Urothelium cell line (cell line): ENCODE measurements around the gene CLPTM1.
"Not testable (repeated sequence)": the region's sequence is repeated elsewhere in the genome, so short reads cannot be mapped to it uniquely, and the experiment has no call there.

ENCODE experiments used
- DNase-seq: peaks from one replicate; pipeline ENCODE4 v3.0.0; 2011; ENCODE audit warnings: low spot score, mixed read lengths
- FAIRE-seq: peaks from 2 replicates; lab custom pipeline; 2011; peaks lifted over from hg19 to GRCh38; lab: Jason Lieb, UNC

The CLPTM1 gene

DNA sequence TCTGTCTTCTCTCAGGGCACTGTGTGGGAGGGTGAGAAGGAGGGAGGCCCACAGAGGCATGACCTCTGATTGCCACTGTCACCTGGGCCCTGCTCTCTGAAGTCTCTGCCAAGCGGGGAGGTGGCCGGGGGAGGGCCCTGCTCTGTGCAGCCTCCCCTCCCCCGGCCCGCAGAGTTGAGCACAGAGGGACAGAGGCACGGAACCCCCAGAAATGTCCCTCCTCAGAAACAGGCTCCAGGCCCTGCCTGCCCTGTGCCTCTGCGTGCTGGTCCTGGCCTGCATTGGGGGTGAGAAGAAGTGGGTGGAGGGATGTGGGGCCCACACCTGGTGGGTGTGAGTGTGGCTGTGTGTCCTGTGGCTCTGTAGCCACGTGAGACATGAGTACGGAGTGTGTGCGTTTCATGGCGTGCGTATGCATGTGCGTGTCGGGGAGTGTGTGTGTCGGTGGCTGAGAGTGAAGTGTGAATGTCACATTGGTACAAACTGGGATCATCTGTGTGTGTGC, 13.1 kb upstream of the CLPTM1 start, which contains the start of gene APOC4:
APOC4 (plus strand) TSS at position 171 of the 505 bp plus-strand sequence; CDS start at position 212, 41 bp downstream.
- DNase-seq (no peak), FAIRE-seq (no peak)

DNA sequence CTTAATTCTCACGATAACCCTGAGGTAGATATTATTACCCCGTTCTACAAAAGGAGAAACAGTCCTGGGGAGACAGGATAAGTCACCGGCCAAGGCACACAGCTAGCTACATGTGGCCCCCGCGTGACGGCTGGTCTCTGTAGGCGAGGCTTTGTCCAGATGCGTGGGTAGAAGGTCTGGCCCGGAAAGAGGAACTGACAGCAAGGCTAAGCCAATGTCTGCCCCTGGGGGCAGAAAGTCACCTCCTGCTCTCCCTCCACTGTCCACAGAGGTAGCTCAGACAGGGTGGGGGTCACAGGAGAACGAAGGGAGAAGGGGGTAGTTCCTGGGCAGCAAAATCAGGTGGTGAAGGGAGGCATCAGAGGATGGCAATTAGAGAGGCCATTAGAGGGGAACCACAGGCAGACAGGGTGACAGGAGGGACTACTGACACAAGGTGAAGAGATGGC, 11.4 kb upstream of the CLPTM1 start:
- no peak for FAIRE-seq
- DNase-seq: no peak

DNA sequence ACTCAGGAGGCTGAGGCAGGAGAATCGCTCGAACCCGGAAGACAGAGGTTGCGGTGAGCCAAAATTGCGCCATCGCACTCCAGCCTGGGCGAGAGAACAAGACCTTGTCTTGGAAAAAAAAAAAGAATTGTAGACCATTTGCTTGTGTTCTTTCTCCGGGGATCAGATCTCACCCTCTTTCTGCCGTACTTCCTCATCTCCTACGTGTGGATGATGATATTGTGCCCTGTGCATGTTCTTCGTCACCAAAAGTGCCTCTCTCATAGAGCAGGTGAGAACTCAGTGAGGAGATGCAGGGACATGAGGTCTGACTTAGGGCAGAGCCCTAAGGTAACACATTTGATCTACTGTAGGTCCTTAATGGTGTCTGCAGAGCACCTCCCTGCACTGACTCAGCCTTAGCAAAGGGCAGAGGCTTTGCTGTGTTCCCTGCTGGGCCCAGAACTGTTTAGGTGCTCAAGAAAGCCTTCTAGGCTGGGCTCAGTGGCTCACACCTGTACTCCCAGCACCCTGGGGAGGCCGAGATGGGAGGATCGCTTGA, 8.1 kb upstream of the CLPTM1 start:
- no peak for FAIRE-seq

DNA sequence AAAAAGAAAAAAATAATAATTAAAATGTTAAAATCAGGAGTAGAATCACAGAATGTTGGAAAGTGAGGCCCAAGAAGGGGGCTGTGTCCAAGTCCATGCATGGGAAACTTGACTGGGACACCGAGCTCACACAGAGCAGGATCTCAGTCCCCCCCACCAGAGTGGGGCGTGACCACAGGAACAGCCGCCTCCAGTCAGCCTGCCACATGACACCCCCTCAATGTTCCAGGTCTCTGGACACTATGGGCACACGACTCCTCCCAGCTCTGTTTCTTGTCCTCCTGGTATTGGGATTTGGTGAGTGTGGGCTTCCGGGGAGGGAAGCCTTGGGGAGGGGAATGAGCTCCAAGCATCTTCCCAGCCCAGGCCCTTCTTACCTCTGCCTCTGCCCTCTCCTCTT, 6.9 kb upstream of the CLPTM1 start:
- DNase-seq: no peak
- FAIRE-seq: no peak

More for the DNA sequence above, 8.1 kb upstream of the CLPTM1 start:
- DNase-seq: no peak

DNA sequence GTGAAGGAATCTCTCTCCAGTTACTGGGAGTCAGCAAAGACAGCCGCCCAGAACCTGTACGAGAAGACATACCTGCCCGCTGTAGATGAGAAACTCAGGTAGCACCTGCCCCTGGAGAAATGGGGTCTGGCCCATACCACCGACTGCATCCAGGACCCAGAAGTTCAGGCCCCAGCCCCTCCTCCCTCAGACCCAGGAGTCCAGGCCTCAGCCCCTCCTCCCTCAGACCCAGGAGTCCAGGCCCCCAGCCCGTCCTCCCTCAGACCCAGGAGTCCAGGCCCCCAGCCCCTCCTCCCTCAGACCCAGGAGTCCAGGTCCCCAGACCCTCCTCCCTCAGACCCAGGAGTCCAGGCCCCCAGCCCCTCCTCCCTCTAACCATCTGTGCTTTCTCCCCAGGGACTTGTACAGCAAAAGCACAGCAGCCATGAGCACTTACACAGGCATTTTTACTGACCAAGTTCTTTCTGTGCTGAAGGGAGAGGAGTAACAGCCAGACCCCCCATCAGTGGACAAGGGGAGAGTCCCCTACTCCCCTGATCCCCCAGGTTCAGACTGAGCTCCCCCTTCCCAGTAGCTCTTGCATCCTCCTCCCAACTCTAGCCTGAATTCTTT, 6.3 kb upstream of the CLPTM1 start:
- DNase-seq (no peak), FAIRE-seq (no peak)

DNA sequence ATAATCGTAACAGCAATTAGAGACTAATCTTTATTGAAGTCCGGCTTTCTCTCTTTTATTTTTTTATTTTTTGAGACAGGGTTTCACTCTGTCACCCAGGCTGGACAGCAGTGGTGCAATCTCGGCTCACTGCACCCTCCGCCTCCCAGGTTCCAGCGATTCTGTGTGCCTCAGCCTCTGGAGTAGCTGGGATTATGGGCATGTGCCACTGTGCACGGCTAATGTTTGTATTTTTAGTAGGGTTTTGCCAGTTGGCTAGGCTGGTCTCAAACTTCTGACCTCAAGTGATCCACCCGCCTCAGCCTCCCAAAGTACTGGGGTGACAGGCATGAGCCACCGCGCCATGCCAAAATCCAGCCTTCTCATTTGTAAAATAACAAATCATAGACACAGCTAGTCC, 5.6 kb upstream of the CLPTM1 start:
- FAIRE-seq: no peak
- DNase-seq: no peak

DNA sequence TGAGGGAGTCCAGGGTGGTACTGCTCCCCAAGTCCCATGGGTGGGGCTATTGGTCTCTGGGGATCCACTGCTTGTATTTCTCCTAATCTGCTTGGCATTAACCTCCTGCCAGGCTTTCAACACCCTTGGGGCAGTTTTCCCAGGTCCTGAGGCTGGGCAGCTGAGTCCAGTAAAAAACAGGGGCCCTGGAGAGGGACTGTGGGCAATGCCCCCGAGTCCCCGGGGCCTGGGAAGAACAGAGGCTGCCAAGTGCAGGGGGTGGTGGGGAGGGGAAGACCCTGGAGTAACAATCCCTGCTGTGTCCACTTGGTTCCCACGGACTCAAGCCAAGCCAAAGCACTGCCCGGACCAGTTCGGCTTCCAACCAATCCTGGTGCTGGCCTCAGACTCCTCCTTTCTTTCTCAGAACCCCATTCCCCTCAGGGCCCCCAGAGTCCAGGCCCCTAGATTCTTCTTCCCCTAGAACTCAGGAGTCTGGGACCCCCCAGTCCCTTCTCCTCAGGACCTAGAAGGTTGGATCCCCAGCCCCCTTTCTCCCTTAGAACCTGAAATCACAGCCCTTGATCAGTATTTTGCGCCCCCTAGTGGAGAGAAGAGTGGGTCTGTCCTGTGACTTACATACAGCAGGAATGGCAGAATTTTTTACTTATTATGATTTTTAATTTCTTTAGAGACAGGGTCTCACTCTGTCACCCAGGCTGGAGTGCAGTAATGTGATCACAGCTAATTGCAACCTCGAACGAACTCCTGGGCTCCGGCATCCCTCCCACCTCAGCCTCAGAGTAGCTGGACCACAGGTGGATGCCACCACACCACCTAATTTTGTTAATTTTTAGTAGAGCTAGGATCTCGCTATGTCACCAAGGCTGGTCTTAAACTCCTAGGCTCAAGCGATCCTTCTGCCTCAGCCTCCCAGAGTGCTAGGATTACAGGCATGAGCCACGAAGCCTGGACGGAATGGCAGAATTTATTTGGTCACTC, 3.7 kb upstream of the CLPTM1 start:
- FAIRE-seq (no peak), DNase-seq (peak; percentile 75)

DNA sequence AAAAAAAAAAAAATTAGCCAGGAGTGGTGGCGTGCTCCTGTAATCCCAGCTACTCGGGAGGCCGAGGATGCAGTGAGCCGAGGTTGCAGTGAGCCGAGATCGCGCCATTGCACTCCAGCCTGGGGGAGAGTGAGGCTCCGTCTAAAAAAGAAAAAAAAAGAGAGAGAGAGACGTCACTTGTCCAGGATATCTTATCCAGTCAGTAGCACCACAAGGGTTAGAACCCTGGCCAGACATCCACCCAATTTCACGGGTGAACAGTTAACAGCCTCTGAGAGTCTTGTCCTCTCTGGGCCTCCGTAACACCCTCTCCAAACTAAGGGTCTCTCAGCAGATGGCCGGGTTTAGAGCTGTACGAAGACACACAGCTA, 917 bp upstream of the CLPTM1 start:
- no peak for FAIRE-seq
- no peak for DNase-seq

DNA sequence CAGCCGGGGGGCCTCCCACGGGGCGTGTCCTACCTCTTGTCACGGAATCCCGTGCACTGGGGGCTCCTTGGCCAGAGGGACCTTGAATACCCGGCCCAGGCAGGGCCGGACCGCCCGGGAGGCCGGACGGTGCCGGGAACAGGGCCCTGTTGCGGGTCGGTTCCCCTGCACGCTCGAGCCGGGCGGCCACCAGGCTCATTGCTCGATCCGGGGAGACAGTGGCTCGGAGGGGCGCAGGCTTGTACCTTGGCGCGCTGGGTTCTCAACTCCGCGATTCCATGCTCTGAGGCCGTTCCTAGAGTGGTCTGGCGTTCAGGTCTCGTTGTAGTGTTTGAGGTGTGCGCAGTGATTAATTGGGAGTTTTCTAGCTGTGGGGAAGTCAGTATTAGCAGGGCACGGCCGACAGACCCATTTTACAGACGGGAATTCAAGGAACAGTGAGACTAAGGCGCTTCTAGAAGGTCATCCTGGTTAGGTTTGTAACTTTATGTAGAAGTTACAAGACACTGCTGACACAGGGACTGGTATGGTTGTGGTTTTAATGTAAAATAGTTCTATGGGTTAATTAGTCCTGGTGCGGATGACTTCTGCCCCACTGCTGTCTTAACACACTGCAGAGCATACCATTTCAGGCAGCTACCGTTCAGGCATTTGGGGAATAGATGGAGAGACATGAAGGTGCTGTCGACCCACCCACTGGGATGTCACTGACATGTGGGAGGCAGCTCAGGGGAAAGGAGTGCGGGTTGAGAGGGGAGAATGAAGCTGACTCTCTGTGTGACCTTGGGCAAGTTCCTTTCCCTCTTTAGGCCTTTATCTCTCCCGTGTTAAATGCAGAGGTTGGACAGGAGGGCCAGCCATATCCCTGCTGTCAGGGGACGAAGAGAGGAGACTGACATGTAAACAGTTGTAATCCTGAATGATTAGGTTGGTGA, 592 bp downstream of the CLPTM1 start:
- DNase-seq (no peak), FAIRE-seq (no peak)

DNA sequence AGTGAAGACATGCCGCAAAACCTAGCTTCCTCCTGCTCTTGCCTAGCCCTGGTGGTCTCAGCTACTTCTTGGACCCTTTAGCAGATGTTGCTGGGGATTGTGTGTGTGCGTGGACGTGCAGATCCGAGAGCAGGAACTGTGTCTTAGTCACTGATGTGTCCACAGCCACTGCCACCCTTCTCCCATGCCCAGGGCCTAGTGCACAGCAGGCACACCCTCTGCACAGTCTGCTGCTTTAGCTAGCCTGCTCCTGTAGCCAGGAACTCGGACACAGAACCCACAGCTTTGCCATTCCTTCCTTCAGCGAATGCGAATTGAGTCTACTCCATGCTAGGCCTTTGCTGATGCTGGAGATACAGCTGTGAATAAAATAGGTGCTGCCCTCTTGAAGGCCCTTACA, 2.3 kb downstream of the CLPTM1 start:
- no peak for DNase-seq
- no peak for FAIRE-seq

DNA sequence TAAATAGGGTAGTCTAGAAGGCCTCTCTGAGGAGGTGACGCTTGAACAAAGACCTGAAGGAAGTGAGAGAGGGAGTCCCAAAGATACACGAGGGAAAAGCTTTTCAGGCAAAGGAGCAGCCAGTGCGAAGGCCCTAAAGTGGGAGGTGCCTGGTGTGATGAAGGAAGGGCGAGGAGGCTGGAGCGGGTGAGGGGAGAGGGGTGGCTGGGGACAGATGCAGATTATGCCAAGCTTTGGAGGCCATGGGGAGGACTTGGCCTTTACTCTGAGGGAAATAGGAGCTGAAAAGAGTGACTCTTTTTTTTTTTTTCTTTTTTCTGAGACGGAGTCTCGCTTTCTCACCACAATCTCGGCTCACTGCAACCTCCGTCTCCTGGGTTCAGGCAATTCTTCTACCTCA, 2.9 kb downstream of the CLPTM1 start:
- FAIRE-seq: no peak

DNA sequence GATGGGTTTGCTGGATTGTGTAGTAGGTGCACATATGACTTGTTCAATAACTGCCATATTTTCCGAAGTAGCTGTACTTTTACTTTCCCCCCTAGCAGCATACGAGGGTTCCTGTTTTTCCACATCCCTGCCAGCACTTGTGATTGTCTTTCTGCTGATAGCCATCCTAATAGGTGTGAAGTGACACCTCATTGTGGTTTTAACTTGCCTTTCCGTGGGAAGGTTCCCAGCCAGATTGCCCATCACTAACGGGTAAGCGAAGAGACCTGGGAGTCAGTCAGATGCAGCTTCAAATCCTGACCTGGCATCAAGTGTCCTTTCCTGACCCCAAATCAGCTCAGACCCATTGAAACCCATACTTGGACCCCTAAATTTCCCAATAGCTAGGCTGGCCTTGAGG, 4.5 kb downstream of the CLPTM1 start:
- DNase-seq: no peak
- FAIRE-seq: no peak

More for the DNA sequence above, 2.9 kb downstream of the CLPTM1 start:
- no peak for DNase-seq

DNA sequence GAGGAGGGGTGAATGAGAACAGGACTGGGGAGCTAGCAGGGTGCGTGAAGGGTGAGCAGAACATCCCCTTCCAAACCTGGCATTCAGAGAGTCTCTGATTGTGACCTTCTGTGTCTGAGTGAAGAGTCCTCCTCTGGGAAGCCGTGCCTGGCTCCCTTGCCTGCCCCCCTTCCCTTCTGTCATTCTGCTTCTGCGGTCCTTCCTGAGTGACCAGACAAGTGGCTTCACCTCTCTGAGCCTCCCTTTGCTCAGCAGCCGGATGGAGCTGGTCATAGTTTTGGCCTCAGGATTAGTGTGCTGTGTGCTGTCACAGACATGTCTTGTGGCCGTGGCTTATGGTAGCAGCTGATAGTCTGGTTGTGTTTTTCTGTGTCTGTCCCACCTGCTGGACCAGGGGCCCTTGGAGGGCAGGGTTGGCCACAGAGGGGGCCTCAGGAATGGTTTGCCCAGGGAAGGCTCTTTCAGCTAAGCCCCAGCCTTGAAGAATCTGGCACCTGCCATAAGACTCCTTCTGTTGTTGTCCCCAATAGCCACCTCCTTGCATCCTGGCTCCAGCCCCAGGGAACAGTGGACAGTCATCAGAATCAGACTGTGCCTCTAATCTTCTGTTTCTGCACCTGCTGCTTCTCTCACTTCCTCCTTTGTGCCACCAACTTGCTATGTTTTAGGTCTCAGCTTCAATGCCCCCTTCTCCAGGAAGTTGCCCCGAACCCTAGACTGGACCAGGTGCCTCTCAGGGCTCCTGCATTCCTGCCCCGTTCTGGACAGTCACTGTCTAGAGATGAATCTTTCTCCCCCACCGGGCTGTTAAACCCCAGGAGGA, 5.9 kb downstream of the CLPTM1 start:
- no peak for DNase-seq
- FAIRE-seq: no peak

DNA sequence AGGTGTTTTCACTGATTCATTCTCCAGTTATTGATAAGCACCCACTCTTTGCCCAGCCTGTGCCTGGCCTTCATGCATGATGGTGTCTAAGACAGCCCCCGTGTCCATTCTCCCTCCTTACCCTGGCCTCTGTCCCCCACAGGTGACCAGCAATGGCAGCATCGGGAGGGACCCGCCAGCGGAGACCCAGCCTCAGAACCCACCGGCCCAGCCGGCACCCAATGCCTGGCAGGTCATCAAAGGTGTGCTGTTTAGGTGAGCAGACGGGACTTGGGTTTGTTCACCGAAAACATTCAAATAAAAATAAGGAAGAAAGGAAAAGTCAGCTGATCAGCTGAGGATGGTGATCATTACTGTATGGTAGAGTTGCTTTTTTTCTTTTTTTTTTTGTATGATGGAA, 6.6 kb downstream of the CLPTM1 start:
- FAIRE-seq (no peak), DNase-seq (no peak)

DNA sequence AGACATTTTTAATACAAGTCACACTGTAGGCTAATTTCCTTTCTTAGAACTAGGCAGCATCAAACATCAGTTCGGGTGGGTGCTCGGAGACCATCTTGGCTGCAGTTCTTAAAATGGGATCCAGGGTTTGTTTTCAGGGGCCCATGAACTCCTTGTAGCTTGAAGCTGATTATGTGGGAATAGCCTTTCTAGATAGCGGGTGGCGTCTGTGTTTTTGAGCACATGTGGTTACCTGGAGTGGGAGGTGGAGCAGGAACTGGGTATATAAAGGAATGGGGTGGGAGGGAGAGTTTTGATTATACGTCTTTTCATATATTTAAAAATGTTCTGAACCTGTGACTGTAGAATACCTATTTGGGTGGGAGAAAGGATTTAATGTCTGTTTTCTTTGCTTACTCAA, 12.9 kb downstream of the CLPTM1 start:
- DNase-seq: no peak
- FAIRE-seq: no peak

DNA sequence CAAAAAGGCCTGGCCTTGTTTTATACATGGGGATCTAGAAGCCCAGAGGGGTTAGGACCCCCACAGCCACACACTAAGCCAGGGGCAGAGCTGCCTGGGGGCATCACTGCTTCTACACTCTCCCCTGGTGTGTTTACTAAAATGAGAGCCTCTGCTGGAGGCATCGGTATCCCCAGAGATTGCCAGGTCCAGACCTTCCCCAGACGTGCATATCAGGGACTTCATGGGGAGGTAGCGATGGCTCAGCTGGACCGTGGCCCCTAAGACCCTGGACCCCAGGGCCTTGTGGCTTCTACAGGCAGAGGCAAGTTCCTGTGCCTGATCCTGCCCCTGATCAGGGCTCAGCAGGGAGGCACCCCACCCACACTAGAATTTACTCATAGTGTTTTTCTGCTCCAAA, 13.5 kb downstream of the CLPTM1 start:
- no peak for DNase-seq
- no peak for FAIRE-seq

DNA sequence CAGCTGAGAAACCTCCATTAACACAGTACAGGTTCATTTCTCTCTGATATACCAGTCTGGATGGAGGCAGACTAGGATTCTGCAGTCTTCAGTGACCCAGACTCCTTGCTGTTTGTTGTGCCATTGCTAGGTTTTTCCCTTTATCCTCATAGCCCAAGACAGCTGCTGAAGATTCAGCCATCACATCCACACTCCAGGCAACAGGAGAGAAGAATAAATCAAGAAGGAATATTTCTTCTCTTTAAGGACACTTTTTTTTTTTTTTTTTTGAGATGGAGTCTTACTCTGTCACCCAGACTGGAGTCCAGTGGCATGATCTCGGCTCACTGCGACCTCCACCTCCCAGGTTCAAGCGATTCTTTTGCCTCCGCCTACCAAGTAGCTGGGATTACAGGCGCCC, 14.3 kb downstream of the CLPTM1 start:
- DNase-seq: no peak
- no peak for FAIRE-seq

DNA sequence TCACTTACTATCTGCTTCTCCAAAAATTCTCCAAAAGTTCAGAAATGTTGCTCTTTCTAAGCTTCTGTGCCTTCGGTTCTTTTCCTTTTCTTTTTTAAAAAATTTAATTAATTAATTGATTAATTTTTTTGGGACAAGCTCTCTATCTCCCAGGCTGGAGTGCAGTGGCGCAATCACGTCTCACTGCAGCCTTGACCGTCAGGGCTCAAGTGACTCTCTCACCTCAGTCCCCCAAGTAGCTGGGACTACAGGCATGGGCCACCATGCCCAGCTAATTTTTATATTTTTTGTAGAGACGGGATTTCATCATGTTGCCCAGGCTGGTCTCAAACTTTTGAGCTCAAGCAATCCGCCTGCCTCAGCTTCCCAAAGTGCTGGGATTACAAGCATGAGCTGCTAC, 16.3 kb downstream of the CLPTM1 start:
- FAIRE-seq, DNase-seq: not testable (repeated sequence)

DNA sequence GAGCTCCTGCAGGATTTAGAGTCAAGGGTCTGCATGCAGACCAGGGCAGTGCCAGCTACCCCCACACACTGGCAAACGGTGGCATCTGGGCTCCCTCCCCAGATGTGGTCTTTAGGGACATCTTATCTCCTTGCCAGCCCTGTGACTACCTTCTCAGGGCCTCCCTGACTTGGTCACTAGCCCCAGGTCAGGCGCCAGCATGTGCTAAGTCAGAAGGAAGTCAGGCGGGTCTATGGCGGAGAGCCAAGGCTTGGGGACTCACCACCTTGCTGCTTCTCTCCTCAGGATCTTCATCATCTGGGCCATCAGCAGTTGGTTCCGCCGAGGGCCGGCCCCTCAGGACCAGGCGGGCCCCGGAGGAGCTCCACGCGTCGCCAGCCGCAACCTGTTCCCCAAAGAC, 17.6 kb downstream of the CLPTM1 start:
- DNase-seq (no peak), FAIRE-seq (no peak)
